Spinal cord (tissue), 4 donors: ENCODE data around the gene SULT1C3. TPM values are rescaled to one million over a fixed set of nuclear protein-coding genes. Genes with fewer than 3 reads are reported as not detected.

Experiments
- polyA plus RNA-seq, 2 donors: library from polyadenylated mRNA; unstranded; fragments of 120-200 nt; gene quantifications; one replicate each; pipeline ENCODE4 v1.2.1, GENCODE V29; 2013; ENCODE audit not compliant: insufficient read length in 2 of 2
- total RNA-seq, 2 donors: library from RNA; depleted of rRNA in 1 of 2; stranded (reverse); fragments of 120-200 nt in 1 of 2; fragments of >200 nt in 1 of 2; gene quantifications; one replicate each; pipeline versions ENCODE4 v1.2.3 to v1.2.4, GENCODE V29; 2013 to 2014

SULT1C3 gene
- total and polyA plus RNA-seq, 4 donors, result not detected

Other genes with a start within 250 kb of the SULT1C3 start
- 1 to 10 TPM; 2.9 to 4.4 TPM for gene SULT1C2, start 48.9 kb downstream of the SULT1C3 start, total RNA-seq
- 1 to 10 TPM in 1 of 2 donors, under 1 TPM in 1; 0.95 to 2.8 TPM for gene SULT1C2, start 48.9 kb downstream of the SULT1C3 start, polyA plus RNA-seq
- gene SULT1C4, start 138.0 kb downstream of the SULT1C3 start, total RNA-seq, result 10 to 100 TPM; 36.0 to 36.7 TPM
- gene SULT1C4, start 138.0 kb downstream of the SULT1C3 start, polyA plus RNA-seq, result 10 to 100 TPM; 35.1 to 36.6 TPM
- gene GCC2, start 209.2 kb downstream of the SULT1C3 start, total RNA-seq, result 10 to 100 TPM; 36.3 to 59.5 TPM
- 10 to 100 TPM; 24.5 to 29.9 TPM for gene GCC2, start 209.2 kb downstream of the SULT1C3 start, polyA plus RNA-seq